ENCODE results near the gene NUDT4B.
"Not testable (repeated sequence)": the region's sequence is repeated elsewhere in the genome, so short reads cannot be mapped to it uniquely, and the experiment has no call there.

Gene NUDT4B

GRCh38 chr1:148720918-148721317 is 27.7 kb upstream of the NUDT4B start:
- H3K27ac ChIP-seq (ENCODE audit: low read depth, low read length); H3K9ac ChIP-seq (ENCODE audit: low read depth in 1 of 2, low read length in 2 of 2); H3K4me1 ChIP-seq (ENCODE audit: control insufficient read depth in 1 of 2, insufficient read depth in 2 of 2, low read length in 2 of 2); H3K9me3 ChIP-seq (ENCODE audit: control insufficient read depth in 1 of 2, low read length in 2 of 2); H3K36me3 ChIP-seq (ENCODE audit: control insufficient read depth in 1 of 2, insufficient read depth in 2 of 2, low read length in 2 of 2); H3K4me3 ChIP-seq (ENCODE audit: low read depth in 1 of 2, low read length in 2 of 2); H3K27me3 ChIP-seq (ENCODE audit: control insufficient read depth in 1 of 2, insufficient read depth in 2 of 2, low read length in 2 of 2): not testable (repeated sequence)

- not testable (repeated sequence) for H3K27ac ChIP-seq (ENCODE audit: low read depth, low read length); H3K4me3 ChIP-seq (ENCODE audit: low read depth in 1 of 2, low read length in 2 of 2); H3K36me3 ChIP-seq (ENCODE audit: control insufficient read depth in 1 of 2, insufficient read depth in 2 of 2, low read length in 2 of 2); H3K4me1 ChIP-seq (ENCODE audit: control insufficient read depth in 1 of 2, insufficient read depth in 2 of 2, low read length in 2 of 2); H3K9ac ChIP-seq (ENCODE audit: low read depth in 1 of 2, low read length in 2 of 2); H3K9me3 ChIP-seq (ENCODE audit: control insufficient read depth in 1 of 2, low read length in 2 of 2); H3K27me3 ChIP-seq (ENCODE audit: control insufficient read depth in 1 of 2, insufficient read depth in 2 of 2, low read length in 2 of 2)
These were observed 25.8 kb upstream of the NUDT4B start for GRCh38 chr1:148722758-148723157.

- H3K9ac ChIP-seq (ENCODE audit: low read depth in 1 of 2, low read length in 2 of 2); H3K27ac ChIP-seq (ENCODE audit: low read depth, low read length); H3K9me3 ChIP-seq (ENCODE audit: control insufficient read depth in 1 of 2, low read length in 2 of 2); H3K4me1 ChIP-seq (ENCODE audit: control insufficient read depth in 1 of 2, insufficient read depth in 2 of 2, low read length in 2 of 2); H3K27me3 ChIP-seq (ENCODE audit: control insufficient read depth in 1 of 2, insufficient read depth in 2 of 2, low read length in 2 of 2); H3K36me3 ChIP-seq (ENCODE audit: control insufficient read depth in 1 of 2, insufficient read depth in 2 of 2, low read length in 2 of 2); H3K4me3 ChIP-seq (ENCODE audit: low read depth in 1 of 2, low read length in 2 of 2): not testable (repeated sequence)
These were observed 25.1 kb upstream of the NUDT4B start for GRCh38 chr1:148723515-148723914.

- not testable (repeated sequence) for H3K9me3 ChIP-seq (ENCODE audit: control insufficient read depth in 1 of 2, low read length in 2 of 2); H3K27me3 ChIP-seq (ENCODE audit: control insufficient read depth in 1 of 2, insufficient read depth in 2 of 2, low read length in 2 of 2); H3K9ac ChIP-seq (ENCODE audit: low read depth in 1 of 2, low read length in 2 of 2); H3K36me3 ChIP-seq (ENCODE audit: control insufficient read depth in 1 of 2, insufficient read depth in 2 of 2, low read length in 2 of 2); H3K27ac ChIP-seq (ENCODE audit: low read depth, low read length); H3K4me1 ChIP-seq (ENCODE audit: control insufficient read depth in 1 of 2, insufficient read depth in 2 of 2, low read length in 2 of 2); H3K4me3 ChIP-seq (ENCODE audit: low read depth in 1 of 2, low read length in 2 of 2)
These were observed 23.7 kb upstream of the NUDT4B start for GRCh38 chr1:148724872-148725271.

- H3K4me1 ChIP-seq (ENCODE audit: control insufficient read depth in 1 of 2, insufficient read depth in 2 of 2, low read length in 2 of 2); H3K36me3 ChIP-seq (ENCODE audit: control insufficient read depth in 1 of 2, insufficient read depth in 2 of 2, low read length in 2 of 2); H3K9ac ChIP-seq (ENCODE audit: low read depth in 1 of 2, low read length in 2 of 2); H3K27ac ChIP-seq (ENCODE audit: low read depth, low read length); H3K27me3 ChIP-seq (ENCODE audit: control insufficient read depth in 1 of 2, insufficient read depth in 2 of 2, low read length in 2 of 2); H3K4me3 ChIP-seq (ENCODE audit: low read depth in 1 of 2, low read length in 2 of 2); H3K9me3 ChIP-seq (ENCODE audit: control insufficient read depth in 1 of 2, low read length in 2 of 2): not testable (repeated sequence)
These were observed 20.7 kb upstream of the NUDT4B start for GRCh38 chr1:148727862-148728261.

GRCh38 chr1:148729128-148729527 is 19.4 kb upstream of the NUDT4B start:
- not testable (repeated sequence) for H3K36me3 ChIP-seq (ENCODE audit: control insufficient read depth in 1 of 2, insufficient read depth in 2 of 2, low read length in 2 of 2); H3K27ac ChIP-seq (ENCODE audit: low read depth, low read length); H3K4me3 ChIP-seq (ENCODE audit: low read depth in 1 of 2, low read length in 2 of 2); H3K9ac ChIP-seq (ENCODE audit: low read depth in 1 of 2, low read length in 2 of 2); H3K9me3 ChIP-seq (ENCODE audit: control insufficient read depth in 1 of 2, low read length in 2 of 2); H3K27me3 ChIP-seq (ENCODE audit: control insufficient read depth in 1 of 2, insufficient read depth in 2 of 2, low read length in 2 of 2); H3K4me1 ChIP-seq (ENCODE audit: control insufficient read depth in 1 of 2, insufficient read depth in 2 of 2, low read length in 2 of 2)

- not testable (repeated sequence) for H3K4me3 ChIP-seq (ENCODE audit: low read depth in 1 of 2, low read length in 2 of 2); H3K27me3 ChIP-seq (ENCODE audit: control insufficient read depth in 1 of 2, insufficient read depth in 2 of 2, low read length in 2 of 2); H3K27ac ChIP-seq (ENCODE audit: low read depth, low read length); H3K36me3 ChIP-seq (ENCODE audit: control insufficient read depth in 1 of 2, insufficient read depth in 2 of 2, low read length in 2 of 2); H3K9me3 ChIP-seq (ENCODE audit: control insufficient read depth in 1 of 2, low read length in 2 of 2); H3K4me1 ChIP-seq (ENCODE audit: control insufficient read depth in 1 of 2, insufficient read depth in 2 of 2, low read length in 2 of 2); H3K9ac ChIP-seq (ENCODE audit: low read depth in 1 of 2, low read length in 2 of 2)
These were observed 19.0 kb upstream of the NUDT4B start for GRCh38 chr1:148729541-148729940.

GRCh38 chr1:148732277-148732676 is 16.3 kb upstream of the NUDT4B start:
- not testable (repeated sequence) for H3K9ac ChIP-seq (ENCODE audit: low read depth in 1 of 2, low read length in 2 of 2); H3K4me3 ChIP-seq (ENCODE audit: low read depth in 1 of 2, low read length in 2 of 2); H3K27ac ChIP-seq (ENCODE audit: low read depth, low read length); H3K9me3 ChIP-seq (ENCODE audit: control insufficient read depth in 1 of 2, low read length in 2 of 2); H3K27me3 ChIP-seq (ENCODE audit: control insufficient read depth in 1 of 2, insufficient read depth in 2 of 2, low read length in 2 of 2); H3K36me3 ChIP-seq (ENCODE audit: control insufficient read depth in 1 of 2, insufficient read depth in 2 of 2, low read length in 2 of 2); H3K4me1 ChIP-seq (ENCODE audit: control insufficient read depth in 1 of 2, insufficient read depth in 2 of 2, low read length in 2 of 2)

GRCh38 chr1:148733585-148734310 is 14.8 kb upstream of the NUDT4B start:
- H3K27me3 ChIP-seq (ENCODE audit: control insufficient read depth in 1 of 2, insufficient read depth in 2 of 2, low read length in 2 of 2); H3K36me3 ChIP-seq (ENCODE audit: control insufficient read depth in 1 of 2, insufficient read depth in 2 of 2, low read length in 2 of 2); H3K27ac ChIP-seq (ENCODE audit: low read depth, low read length); H3K9ac ChIP-seq (ENCODE audit: low read depth in 1 of 2, low read length in 2 of 2); H3K9me3 ChIP-seq (ENCODE audit: control insufficient read depth in 1 of 2, low read length in 2 of 2); H3K4me1 ChIP-seq (ENCODE audit: control insufficient read depth in 1 of 2, insufficient read depth in 2 of 2, low read length in 2 of 2); H3K4me3 ChIP-seq (ENCODE audit: low read depth in 1 of 2, low read length in 2 of 2): not testable (repeated sequence)

GRCh38 chr1:148734311-148734662 is 14.3 kb upstream of the NUDT4B start:
- H3K36me3 ChIP-seq (ENCODE audit: control insufficient read depth in 1 of 2, insufficient read depth in 2 of 2, low read length in 2 of 2); H3K27ac ChIP-seq (ENCODE audit: low read depth, low read length); H3K9ac ChIP-seq (ENCODE audit: low read depth in 1 of 2, low read length in 2 of 2): not testable (repeated sequence)

GRCh38 chr1:148735538-148735937 is 13.0 kb upstream of the NUDT4B start:
- not testable (repeated sequence) for H3K4me1 ChIP-seq (ENCODE audit: control insufficient read depth in 1 of 2, insufficient read depth in 2 of 2, low read length in 2 of 2); H3K27me3 ChIP-seq (ENCODE audit: control insufficient read depth in 1 of 2, insufficient read depth in 2 of 2, low read length in 2 of 2); H3K27ac ChIP-seq (ENCODE audit: low read depth, low read length); H3K9ac ChIP-seq (ENCODE audit: low read depth in 1 of 2, low read length in 2 of 2); H3K4me3 ChIP-seq (ENCODE audit: low read depth in 1 of 2, low read length in 2 of 2); H3K36me3 ChIP-seq (ENCODE audit: control insufficient read depth in 1 of 2, insufficient read depth in 2 of 2, low read length in 2 of 2); H3K9me3 ChIP-seq (ENCODE audit: control insufficient read depth in 1 of 2, low read length in 2 of 2)

More at GRCh38 chr1:148734311-148734662, 14.3 kb upstream of the NUDT4B start:
- not testable (repeated sequence) for H3K4me1 ChIP-seq (ENCODE audit: control insufficient read depth in 1 of 2, insufficient read depth in 2 of 2, low read length in 2 of 2); H3K27me3 ChIP-seq (ENCODE audit: control insufficient read depth in 1 of 2, insufficient read depth in 2 of 2, low read length in 2 of 2); H3K9me3 ChIP-seq (ENCODE audit: control insufficient read depth in 1 of 2, low read length in 2 of 2); H3K4me3 ChIP-seq (ENCODE audit: low read depth in 1 of 2, low read length in 2 of 2)
